Thymus (tissue), 14 donors: ENCODE results near the gene BZW2. TPM values are rescaled to one million over a fixed set of nuclear protein-coding genes. Genes with fewer than 3 reads are reported as not detected.
A peak's percentile ranks its signal among the peaks of the same experiment; 100 is the strongest.

Source experiments
- DNase-seq, 9 donors: peaks; one replicate each; pipeline ENCODE4 v3.0.0-alpha.2; 2013; ENCODE audit warnings: low spot score in 9 of 9, low read depth in 6 of 9, missing footprints in 1 of 9
- H3K27ac ChIP-seq, 2 donors: one replicate each; pipeline ENCODE4 v1.5.1; 2013; ENCODE audit warnings: control low read depth in 1 of 2, low read depth in 1 of 2, low read length in 1 of 2, mild to moderate bottlenecking in 1 of 2, moderate library complexity in 1 of 2
- H3K27me3 ChIP-seq, 2 donors: one replicate each; pipeline ENCODE4 v1.5.1; 2013; ENCODE audit warnings: low read length in 1 of 2; ENCODE audit not compliant: control insufficient read depth in 2 of 2, insufficient read depth in 1 of 2
- H3K36me3 ChIP-seq, 2 donors: one replicate each; pipeline ENCODE4 v1.5.1; 2013; ENCODE audit warnings: low read length in 1 of 2, mild to moderate bottlenecking in 1 of 2, moderate library complexity in 1 of 2; ENCODE audit not compliant: control insufficient read depth in 2 of 2, insufficient read depth in 2 of 2
- H3K4me1 ChIP-seq, 2 donors: one replicate each; pipeline ENCODE4 v1.5.1; 2013; ENCODE audit warnings: low read length in 2 of 2; ENCODE audit not compliant: control insufficient read depth in 2 of 2, insufficient read depth in 2 of 2
- H3K4me3 ChIP-seq, 2 donors: one replicate each; pipeline ENCODE4 v1.5.1; 2013; ENCODE audit warnings: low read length in 2 of 2, control low read depth in 1 of 2, mild to moderate bottlenecking in 1 of 2
- H3K9me3 ChIP-seq, 2 donors: one replicate each; pipeline ENCODE4 v1.5.1; 2013; ENCODE audit warnings: low read length in 1 of 2, mild to moderate bottlenecking in 1 of 2; ENCODE audit not compliant: control insufficient read depth in 2 of 2, insufficient read depth in 1 of 2
- WGBS: extraction: QIAGEN DNeasy Blood & Tissue Kit; methylation state at CpG from one replicate; pipeline ENCODE4 v1.1.7; 2013; 5-methylcytosine and 5-hydroxymethylcytosine counted together
- long read RNA-seq, 10 donors: transcript quantifications; one replicate each; lab custom pipeline, GENCODE V29; 2026
- polyA plus RNA-seq: library from polyadenylated mRNA; stranded (reverse); fragments of 200-250 nt; gene quantifications from one replicate; pipeline ENCODE4 v1.2.3, GENCODE V29; 2013
- total RNA-seq: library from RNA; stranded (reverse); fragments of 120-200 nt; gene quantifications from one replicate; pipeline ENCODE4 v1.2.4, GENCODE V29; 2013
- donor health status: healthy.

The BZW2 gene
- total RNA-seq, result 41.1 TPM
- polyA plus RNA-seq, result 40.3 TPM
- long read RNA-seq, donor 1, partial matches to known transcripts, result 0 of 4 reads
- long read RNA-seq, donor 1, other reads (novel, unspliced or antisense), result 0 of 4 reads
- long read RNA-seq, donor 2, result 0 reads
- long read RNA-seq, donor 3, transcript BZW2-207 (12 exons, 1,862 nt), result minor isoform, 5 of 32 reads
- long read RNA-seq, donor 3, transcript BZW2-201 (12 exons, 1,860 nt), result major isoform, 25 of 32 reads
- long read RNA-seq, donor 3, partial matches to known transcripts, result 0 of 32 reads
- long read RNA-seq, donor 3, other reads (novel, unspliced or antisense), result 0 of 32 reads
- long read RNA-seq, donor 4, transcript BZW2-201 (12 exons, 1,860 nt), result major isoform, 7 of 8 reads
- long read RNA-seq, donor 4, partial matches to known transcripts, result 0 of 8 reads
- long read RNA-seq, donor 4, other reads (novel, unspliced or antisense), result 0 of 8 reads
- long read RNA-seq, donor 5, transcript BZW2-207 (12 exons, 1,862 nt), result minor isoform, 8 of 60 reads
- long read RNA-seq, donor 5, transcript BZW2-201 (12 exons, 1,860 nt), result major isoform, 38 of 60 reads
- long read RNA-seq, donor 5, partial matches to known transcripts, result 13 of 60 reads
- long read RNA-seq, donor 5, other reads (novel, unspliced or antisense), result 0 of 60 reads
- long read RNA-seq, donor 6, transcript BZW2-201 (12 exons, 1,860 nt), result major isoform, 16 of 18 reads
- long read RNA-seq, donor 6, partial matches to known transcripts, result 0 of 18 reads
- long read RNA-seq, donor 6, other reads (novel, unspliced or antisense), result 0 of 18 reads
- long read RNA-seq, donor 7, transcript BZW2-201 (12 exons, 1,860 nt), result major isoform, 22 of 33 reads
- long read RNA-seq, donor 7, partial matches to known transcripts, result 7 of 33 reads
- long read RNA-seq, donor 7, other reads (novel, unspliced or antisense), result 0 of 33 reads
- long read RNA-seq, donor 8, transcript BZW2-201 (12 exons, 1,860 nt), result major isoform, 5 of 10 reads
- long read RNA-seq, donor 8, transcript BZW2-207 (12 exons, 1,862 nt), result major isoform, 5 of 10 reads
- long read RNA-seq, donor 8, partial matches to known transcripts, result 0 of 10 reads
- long read RNA-seq, donor 8, other reads (novel, unspliced or antisense), result 0 of 10 reads
- long read RNA-seq, donor 9, transcript BZW2-207 (12 exons, 1,862 nt), result minor isoform, 5 of 13 reads
- long read RNA-seq, donor 9, transcript BZW2-201 (12 exons, 1,860 nt), result major isoform, 8 of 13 reads
- long read RNA-seq, donor 9, partial matches to known transcripts, result 0 of 13 reads
- long read RNA-seq, donor 9, other reads (novel, unspliced or antisense), result 0 of 13 reads
- long read RNA-seq, donor 10, transcript BZW2-201 (12 exons, 1,860 nt), result major isoform, 8 of 8 reads
- long read RNA-seq, donor 10, partial matches to known transcripts, result 0 of 8 reads
- long read RNA-seq, donor 10, other reads (novel, unspliced or antisense), result 0 of 8 reads

DNA sequence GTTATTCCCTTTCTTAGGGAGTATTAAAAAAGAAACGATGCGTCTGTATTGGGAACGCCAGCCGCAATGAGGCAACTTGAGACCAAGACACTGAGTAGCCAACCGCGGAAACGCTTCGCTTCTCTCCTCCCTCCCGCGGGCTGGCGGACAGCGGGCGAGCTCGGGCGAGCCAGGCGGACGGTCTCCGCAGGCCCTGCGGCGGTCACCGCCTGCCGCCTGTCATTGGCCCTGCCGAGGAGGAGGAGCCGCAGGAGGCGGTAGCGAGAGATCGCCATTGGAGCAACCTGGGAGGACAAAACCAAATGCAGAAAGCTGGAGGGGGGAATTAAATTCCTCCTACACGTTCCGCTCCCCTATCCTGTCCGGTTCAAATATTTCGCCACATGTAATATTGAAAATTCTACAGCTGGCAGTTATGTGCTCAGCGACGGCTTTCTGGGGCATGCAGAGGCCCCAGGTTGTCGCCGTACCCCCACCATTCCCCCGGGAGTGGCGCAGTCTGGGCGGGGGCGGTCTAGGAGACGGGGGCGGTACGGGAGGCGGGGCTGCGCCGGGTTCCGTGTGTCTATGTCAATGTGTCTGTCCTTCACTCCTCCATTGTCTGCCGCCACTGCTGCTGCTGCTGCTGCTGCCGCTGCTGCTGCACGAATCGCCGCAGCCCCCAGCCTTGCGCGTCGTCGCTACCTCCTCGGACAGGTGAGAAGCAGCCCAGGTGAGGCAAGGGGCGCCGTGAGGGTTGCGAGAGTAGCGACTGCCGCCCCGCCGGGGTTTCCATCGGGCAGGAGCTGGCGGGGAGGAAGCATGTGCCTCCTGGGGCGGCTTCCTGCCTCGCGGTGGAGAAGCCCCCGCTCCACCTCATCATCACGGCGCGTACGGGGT, at the start of gene BZW2, which contains the start of gene ANKMY2:
Gene BZW2 (plus strand): TSS at position 589 of the 879 bp plus-strand sequence. CDS start 19,263 bp downstream, outside the sequence.
Gene ANKMY2 (minus strand): TSS at position 162 of the 879 bp plus-strand sequence. CDS start 181 bp downstream, outside the sequence.
- Histone ChIP-seq H3K27me3 (no peaks in the 10 kb centered on the region), H3K9me3 (no peaks in the 10 kb centered on the region), H3K4me1 (peaks cover 8 to 16% of the 10 kb centered on the region in 2 donors), H3K36me3 (no peaks in the 10 kb centered on the region), H3K4me3 (peak within 1 kb of the TSS; percentile 72 to 79), H3K27ac (peak within 1 kb of the TSS; percentile 90 to 96)
- under 1% methylated on average over 73 of the region's 73 CpGs for WGBS
- peak; percentile 81 to 96 (median 90) for DNase-seq

DNA sequence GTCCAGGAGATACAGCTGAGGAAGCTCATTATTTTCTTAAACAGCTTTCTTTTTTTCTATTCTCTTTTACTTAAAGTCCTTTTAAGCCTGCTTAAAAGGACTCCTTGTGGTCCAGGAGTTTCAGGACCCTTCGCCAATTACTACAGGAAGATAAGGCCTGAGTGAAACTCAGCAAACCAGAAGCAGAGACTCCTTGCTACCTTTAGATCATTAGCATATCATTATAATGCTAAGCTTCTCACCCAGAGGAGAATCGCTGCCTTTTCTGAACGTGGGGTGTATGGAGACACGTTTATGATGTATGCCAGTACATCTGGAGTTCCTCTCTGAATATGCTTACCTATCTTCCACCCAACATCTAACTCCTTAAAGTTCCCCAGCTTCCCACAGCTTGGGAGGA, 48.0 kb upstream of the BZW2 start:
- Histone ChIP-seq H3K4me1 (no peaks in the 10 kb centered on the region), H3K4me3 (no peak overlapping the region), H3K9me3 (no peaks in the 10 kb centered on the region), H3K27me3 (no peaks in the 10 kb centered on the region), H3K27ac (no peak overlapping the region), H3K36me3 (peaks cover 6 to 15% of the 10 kb centered on the region in 2 donors)
- WGBS, result 82% methylated on average over 4 of the region's 4 CpGs
- DNase-seq, result no peak

DNA sequence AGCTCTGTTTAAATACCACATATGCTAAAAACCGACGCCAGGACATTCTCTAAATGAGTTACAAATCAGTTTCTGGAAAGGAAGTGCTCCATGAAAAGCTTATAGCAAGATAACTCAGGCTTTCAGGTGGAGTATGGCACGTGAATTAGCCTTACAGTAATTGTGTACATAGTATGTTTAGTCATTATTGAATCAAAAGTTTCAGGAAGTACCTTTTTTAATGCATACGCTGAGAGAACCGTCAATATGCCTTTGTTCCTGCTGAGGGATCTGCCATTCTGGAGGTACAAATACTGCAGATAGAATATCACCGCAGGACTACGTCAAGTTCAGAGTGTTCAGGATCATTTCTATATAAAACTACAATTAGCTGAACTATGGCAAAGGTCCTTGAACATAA, 46.1 kb upstream of the BZW2 start:
- WGBS, result 95% methylated on average over 7 of the region's 7 CpGs
- H3K9me3 ChIP-seq, result no peaks in the 10 kb centered on the region
- no peaks in the 10 kb centered on the region for H3K27me3 ChIP-seq
- H3K36me3 ChIP-seq, result peaks cover 14 to 25% of the 10 kb centered on the region in 2 donors
- H3K27ac ChIP-seq, result no peak overlapping the region
- DNase-seq, result no peak
- H3K4me3 ChIP-seq, result no peak overlapping the region
- H3K4me1 ChIP-seq, result no peaks in the 10 kb centered on the region

DNA sequence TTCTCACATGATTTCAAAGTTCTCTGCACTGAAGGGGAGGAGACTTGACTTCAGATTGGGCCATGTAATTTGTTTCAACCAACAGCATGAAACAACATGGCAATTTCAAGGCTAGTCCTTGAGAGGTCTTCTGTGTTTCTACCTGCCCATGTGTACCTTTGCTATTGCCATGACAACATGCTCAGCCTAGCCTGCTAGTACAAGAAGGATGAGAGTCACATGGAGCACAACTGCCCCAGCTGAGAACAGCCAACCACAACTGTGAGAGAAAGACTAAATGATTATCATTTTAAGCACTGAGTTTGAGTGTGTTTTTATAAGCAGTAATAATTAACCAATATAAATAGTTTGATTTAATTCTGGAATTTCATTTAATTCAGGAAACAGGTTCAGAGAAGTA, 42.3 kb upstream of the BZW2 start:
- Histone ChIP-seq H3K9me3 (no peaks in the 10 kb centered on the region), H3K27me3 (no peaks in the 10 kb centered on the region), H3K4me3 (no peak overlapping the region), H3K27ac (no peak overlapping the region), H3K36me3 (peaks cover 14 to 25% of the 10 kb centered on the region in 2 donors), H3K4me1 (no peaks in the 10 kb centered on the region)
- no peak for DNase-seq

DNA sequence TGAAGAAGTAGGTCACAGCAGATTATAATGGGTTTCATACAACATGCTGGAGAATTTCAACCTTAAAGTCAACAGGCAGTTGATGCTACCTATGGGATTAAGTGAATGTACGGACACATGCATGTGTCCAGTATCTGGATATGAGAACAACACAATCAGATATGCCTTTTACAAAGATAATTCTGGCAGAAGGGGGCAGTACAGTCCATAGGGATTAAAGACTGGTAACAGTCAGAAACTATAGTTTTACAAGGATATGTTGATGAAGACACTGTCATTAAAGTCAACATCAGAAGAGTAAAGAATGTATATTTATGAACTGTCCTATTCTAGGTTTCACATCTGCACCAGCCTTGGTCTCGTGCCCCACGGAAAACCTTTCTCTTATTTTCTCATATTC, 41.9 kb upstream of the BZW2 start:
- Histone ChIP-seq H3K27ac (no peak overlapping the region), H3K4me3 (no peak overlapping the region), H3K36me3 (peaks cover 14 to 25% of the 10 kb centered on the region in 2 donors), H3K9me3 (no peaks in the 10 kb centered on the region), H3K27me3 (no peaks in the 10 kb centered on the region), H3K4me1 (no peaks in the 10 kb centered on the region)
- no peak for DNase-seq
- 100% methylated on average over 3 of the region's 3 CpGs for WGBS

DNA sequence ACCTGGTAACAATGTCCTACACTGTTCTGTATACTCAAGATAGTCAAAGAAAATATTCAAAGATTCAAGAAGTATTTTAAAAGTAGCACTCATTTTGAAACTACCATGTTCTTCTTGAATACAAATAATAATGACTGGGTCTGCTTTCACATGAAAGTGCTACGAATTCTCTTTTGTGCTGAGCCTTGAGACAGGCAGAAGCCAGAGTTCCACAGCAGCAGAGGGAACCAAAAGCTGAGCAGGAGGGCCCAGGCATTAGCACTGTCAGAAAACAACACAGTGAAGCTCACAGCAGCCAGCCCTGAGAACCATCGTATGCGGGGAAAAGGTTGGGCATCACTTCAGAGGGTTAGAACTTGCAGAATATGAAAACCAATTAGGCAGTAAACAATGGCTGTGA, 39.3 kb upstream of the BZW2 start:
- no peak for DNase-seq
- H3K9me3 ChIP-seq, result no peaks in the 10 kb centered on the region
- no peaks in the 10 kb centered on the region for H3K27me3 ChIP-seq
- 94% methylated on average over 3 of the region's 3 CpGs for WGBS
- H3K36me3 ChIP-seq, result peaks cover 8 to 11% of the 10 kb centered on the region in 2 donors
- H3K4me1 ChIP-seq, result no peaks in the 10 kb centered on the region
- no peak overlapping the region for H3K27ac ChIP-seq
- H3K4me3 ChIP-seq, result no peak overlapping the region

DNA sequence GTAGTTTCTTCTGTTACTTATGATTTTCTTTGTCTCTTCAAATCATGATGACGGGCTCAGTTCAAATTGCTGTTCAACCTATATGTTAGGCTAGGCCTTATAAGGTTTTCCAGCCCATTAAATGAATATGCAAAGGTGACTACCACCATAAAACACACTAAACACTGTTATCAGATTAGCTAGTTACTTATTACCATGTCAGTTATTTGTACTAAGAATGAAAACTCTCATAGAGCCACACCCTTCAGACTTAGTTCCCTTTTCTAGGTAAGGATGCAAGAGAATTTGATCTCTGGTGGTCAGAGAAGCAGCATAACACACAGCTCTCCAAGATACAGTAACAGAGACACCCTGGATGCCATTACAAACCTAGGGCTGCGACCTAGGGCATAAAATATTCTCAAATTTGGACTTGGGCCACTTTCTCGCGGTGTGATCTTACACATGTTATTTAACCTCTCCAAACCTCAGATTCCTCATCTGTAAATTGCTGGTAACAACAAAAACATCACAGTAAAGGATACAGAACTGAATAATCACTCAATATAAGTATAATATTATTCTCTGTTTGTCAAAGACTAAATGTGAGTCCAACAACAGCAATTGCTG, 36.0 kb upstream of the BZW2 start:
- H3K27ac ChIP-seq, result no peak overlapping the region
- WGBS, result 96% methylated on average over 4 of the region's 4 CpGs
- H3K9me3 ChIP-seq, result no peaks in the 10 kb centered on the region
- H3K4me3 ChIP-seq, result no peak overlapping the region
- no peak for DNase-seq
- H3K4me1 ChIP-seq, result no peaks in the 10 kb centered on the region
- H3K36me3 ChIP-seq, result peaks cover 0 to 3% of the 10 kb centered on the region in 2 donors
- H3K27me3 ChIP-seq, result no peaks in the 10 kb centered on the region
